Keratinocyte (primary cell): Measurements from ENCODE around the gene TMCO4. TPM values are rescaled to one million over a fixed set of nuclear protein-coding genes. Genes with fewer than 3 reads are reported as not detected.

Experiments used
- DNase-seq: peaks from one replicate; pipeline ENCODE4 v3.0.0-alpha.2; 2011; ENCODE audit warnings: low read depth, missing footprints, low spot score
- FAIRE-seq: peaks from 2 replicates; lab custom pipeline; 2011; peaks lifted over from hg19 to GRCh38; lab: Jason Lieb, UNC
- H2AFZ ChIP-seq: 2 replicates; pipeline ENCODE4 v1.6.0; 2012; ENCODE audit warnings: low read length, control low read depth, inconsistent platforms; ENCODE audit not compliant: control insufficient read depth
- H3K27ac ChIP-seq: 2 replicates; pipeline ENCODE4 v1.5.1; 2011; ENCODE audit warnings: low read length; ENCODE audit not compliant: control insufficient read depth, insufficient read depth
- H3K27me3 ChIP-seq: 3 replicates; pipeline ENCODE4 v1.6.0; 2011; ENCODE audit warnings: low read length; ENCODE audit not compliant: control insufficient read depth, insufficient read depth; ENCODE audit errors: extremely low read depth
- H3K36me3 ChIP-seq, 2 experiments: 2 replicates in 1 of 2; 3 replicates in 1 of 2; pipeline ENCODE4 v1.5.1; 2011; ENCODE audit warnings: low read length in 2 of 2, mild to moderate bottlenecking in 1 of 2; ENCODE audit not compliant: control insufficient read depth in 2 of 2, insufficient read depth in 2 of 2; ENCODE audit errors: extremely low read depth in 1 of 2
- H3K4me1 ChIP-seq: 3 replicates; pipeline ENCODE4 v1.5.1; 2011; ENCODE audit warnings: low read length; ENCODE audit not compliant: control insufficient read depth, insufficient read depth; ENCODE audit errors: extremely low read depth
- H3K4me2 ChIP-seq: 3 replicates; pipeline ENCODE4 v1.6.0; 2011; ENCODE audit warnings: low read depth, low read length; ENCODE audit not compliant: control insufficient read depth, insufficient read depth; ENCODE audit errors: extremely low read depth
- H3K4me3 ChIP-seq, 3 experiments: fragments of 200-600 bp in 1 of 3; sonication (generic) in 1 of 3; 2 replicates in 2 of 3; 3 replicates in 1 of 3; pipeline ENCODE4 v1.5.1; 2011 to 2016; ENCODE audit warnings: low read length in 3 of 3, mild to moderate bottlenecking in 3 of 3, control low read depth in 2 of 3, inconsistent platforms in 1 of 3, low read depth in 1 of 3, mixed read lengths in 1 of 3, mixed run types in 1 of 3, moderate library complexity in 1 of 3; ENCODE audit not compliant: control insufficient read depth in 2 of 3, insufficient read depth in 2 of 3; ENCODE audit errors: extremely low read depth in 1 of 3
- H3K79me2 ChIP-seq: 2 replicates; pipeline ENCODE4 v1.6.0; 2012; ENCODE audit warnings: low read length; ENCODE audit not compliant: control insufficient read depth, insufficient read depth
- H3K9ac ChIP-seq: 3 replicates; pipeline ENCODE4 v1.6.0; 2011; ENCODE audit warnings: low read length; ENCODE audit not compliant: control insufficient read depth, insufficient read depth; ENCODE audit errors: extremely low read depth
- H3K9me1 ChIP-seq: 3 replicates; pipeline ENCODE4 v1.6.0; 2011; ENCODE audit warnings: low read length; ENCODE audit not compliant: control insufficient read depth, insufficient read depth; ENCODE audit errors: extremely low read depth
- H3K9me3 ChIP-seq: 2 replicates; pipeline ENCODE4 v1.5.1; 2012; ENCODE audit warnings: low read depth, low read length; ENCODE audit not compliant: control insufficient read depth
- H4K20me1 ChIP-seq: 3 replicates; pipeline ENCODE4 v1.6.0; 2011; ENCODE audit warnings: low read length; ENCODE audit not compliant: control insufficient read depth, insufficient read depth; ENCODE audit errors: extremely low read depth
- EZH2 ChIP-seq: IDR thresholded peaks from one replicate; pipeline ENCODE4 v1.6.1; 2012; ENCODE audit warnings: inconsistent platforms, mild to moderate bottlenecking, low read length, moderate library complexity
- dilution Hi-C: fragments of 300-500 bp; cut with MboI; formaldehyde crosslinking; loops from one replicate; pipeline ENCODE4 v1.7.0; 2020; ENCODE audit warnings: low sequenced_read_pairs; ENCODE audit not compliant: extremely low pct_ligation_motif_present
- polyA plus RNA-seq, 5 experiments: library from polyadenylated mRNA; depleted of rRNA in 3 of 5; stranded (reverse) in 3 of 5; stranded (forward) in 1 of 5; unstranded in 1 of 5; fragments of >200 nt; gene quantifications; 1 replicate in 1 of 5; 2 replicates in 3 of 5; 3 replicates in 1 of 5; pipeline versions ENCODE4 v1.2.1 to v1.2.3, GENCODE V29; 2011 to 2012; ENCODE audit warnings: missing spikeins in 2 of 5, low read depth in 1 of 5, low replicate concordance in 1 of 5
- TF ChIP-seq, protein P1 (sequence below), 3 experiments: IDR thresholded peaks in 1 of 3; conservative IDR thresholded peaks in 1 of 3; optimal IDR thresholded peaks in 1 of 3; 2 replicates in 2 of 3; 3 replicates in 1 of 3; pipeline versions ENCODE3 to v1.5.1; 2011; ENCODE audit warnings: low read length in 3 of 3, mild to moderate bottlenecking in 3 of 3, moderate library complexity in 2 of 3, control low read depth in 1 of 3, inconsistent platforms in 1 of 3; ENCODE audit not compliant: insufficient read depth in 2 of 3; ENCODE audit errors: extremely low read depth in 1 of 3

The TMCO4 gene
- polyA plus RNA-seq, 1 donor (not counting 4 experiments of a cell fraction or from before 2014, with no cell fraction given) = 1.2 TPM

DNA sequence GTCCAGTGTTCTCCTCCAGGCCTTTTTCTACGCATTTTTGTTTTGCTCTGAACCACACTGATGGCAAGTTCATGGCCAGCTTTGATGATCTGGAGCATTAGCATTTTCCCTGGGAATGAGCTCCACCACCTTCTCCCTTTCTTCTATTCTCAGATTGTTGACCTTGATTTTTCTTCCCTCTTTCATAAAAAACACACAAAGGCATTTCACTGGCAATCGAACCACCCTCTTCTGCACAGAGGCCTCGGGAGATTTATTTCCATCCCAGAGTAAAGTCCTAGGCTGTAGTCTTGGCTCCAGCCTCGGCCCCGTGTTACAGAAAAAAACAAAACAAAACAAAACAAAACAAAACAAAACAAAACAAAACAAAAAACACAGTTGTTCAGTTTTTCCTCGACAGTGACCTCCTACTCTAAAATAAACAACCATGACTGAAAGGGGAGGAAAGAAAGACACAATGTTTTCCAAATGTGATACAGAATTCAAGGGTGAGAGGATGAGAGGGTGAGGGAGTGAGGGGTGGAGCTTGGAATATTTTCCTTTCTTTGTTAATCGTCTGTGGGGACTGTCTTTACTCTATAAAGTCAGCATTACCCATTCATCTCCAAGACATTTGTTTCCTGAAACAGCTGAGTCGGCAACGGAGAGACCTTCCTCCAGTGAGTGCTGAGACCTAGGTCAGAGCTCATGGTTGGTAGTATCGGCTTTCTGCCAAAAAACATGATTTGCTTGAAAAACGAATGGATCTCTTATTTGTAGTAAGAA lies 45.2 kb upstream of the TMCO4 start:
- H3K9me3 ChIP-seq = no peaks in the 10 kb centered on the region
- FAIRE-seq = no peak
- H3K36me3 ChIP-seq = no peaks in the 10 kb centered on the region
- no peak overlapping the region for H3K9ac ChIP-seq
- no peaks in the 10 kb centered on the region for H4K20me1 ChIP-seq
- no peak for DNase-seq
- H3K4me2 ChIP-seq = no peak overlapping the region
- TF ChIP-seq, protein P1, sequence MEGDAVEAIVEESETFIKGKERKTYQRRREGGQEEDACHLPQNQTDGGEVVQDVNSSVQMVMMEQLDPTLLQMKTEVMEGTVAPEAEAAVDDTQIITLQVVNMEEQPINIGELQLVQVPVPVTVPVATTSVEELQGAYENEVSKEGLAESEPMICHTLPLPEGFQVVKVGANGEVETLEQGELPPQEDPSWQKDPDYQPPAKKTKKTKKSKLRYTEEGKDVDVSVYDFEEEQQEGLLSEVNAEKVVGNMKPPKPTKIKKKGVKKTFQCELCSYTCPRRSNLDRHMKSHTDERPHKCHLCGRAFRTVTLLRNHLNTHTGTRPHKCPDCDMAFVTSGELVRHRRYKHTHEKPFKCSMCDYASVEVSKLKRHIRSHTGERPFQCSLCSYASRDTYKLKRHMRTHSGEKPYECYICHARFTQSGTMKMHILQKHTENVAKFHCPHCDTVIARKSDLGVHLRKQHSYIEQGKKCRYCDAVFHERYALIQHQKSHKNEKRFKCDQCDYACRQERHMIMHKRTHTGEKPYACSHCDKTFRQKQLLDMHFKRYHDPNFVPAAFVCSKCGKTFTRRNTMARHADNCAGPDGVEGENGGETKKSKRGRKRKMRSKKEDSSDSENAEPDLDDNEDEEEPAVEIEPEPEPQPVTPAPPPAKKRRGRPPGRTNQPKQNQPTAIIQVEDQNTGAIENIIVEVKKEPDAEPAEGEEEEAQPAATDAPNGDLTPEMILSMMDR (optimal IDR thresholded peaks at IDR 0.05 in 1 of 3, IDR thresholded peaks at IDR 0.05 in 1 of 3, conservative IDR thresholded peaks at IDR 0.05 in 1 of 3; ENCODE audit: extremely low read depth in 1 of 3, insufficient read depth in 2 of 3, low read length in 3 of 3) = no peak
- TF ChIP-seq EZH2 = no peak
- peaks cover 3% of the 10 kb centered on the region for H3K27me3 ChIP-seq
- dilution Hi-C loops = no loop called here
- no peak overlapping the region for H2AFZ ChIP-seq
- H3K27ac ChIP-seq = no peak overlapping the region
- no peaks in the 10 kb centered on the region for H3K79me2 ChIP-seq
- H3K4me3 ChIP-seq = no peak overlapping the region
- H3K4me1 ChIP-seq = no peaks in the 10 kb centered on the region
- no peaks in the 10 kb centered on the region for H3K9me1 ChIP-seq

DNA sequence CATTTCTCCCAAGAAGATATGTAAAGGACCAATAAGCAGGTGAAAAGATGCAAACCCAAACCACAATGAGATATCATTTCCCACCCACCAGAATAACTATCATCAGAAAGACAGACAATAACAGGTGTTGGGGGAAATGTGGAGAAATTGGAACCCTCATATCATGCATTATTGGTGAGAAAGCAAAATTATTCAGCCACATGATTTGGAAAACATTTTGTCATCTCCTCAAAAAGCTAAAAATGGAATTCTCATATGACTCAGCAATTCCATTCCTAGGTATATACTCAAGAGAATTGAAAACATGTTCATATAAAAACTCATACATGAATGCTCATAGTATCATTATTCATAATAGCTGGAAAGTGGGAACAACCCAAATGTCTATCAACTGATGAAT lies 40.5 kb upstream of the TMCO4 start:
- no peak for FAIRE-seq
- no peak overlapping the region for H3K9ac ChIP-seq
- no peak overlapping the region for H3K4me2 ChIP-seq
- H3K27me3 ChIP-seq = no peaks in the 10 kb centered on the region
- no peaks in the 10 kb centered on the region for H3K9me3 ChIP-seq
- H2AFZ ChIP-seq = no peak overlapping the region
- H3K9me1 ChIP-seq = no peaks in the 10 kb centered on the region
- H3K4me1 ChIP-seq = no peaks in the 10 kb centered on the region
- no peak overlapping the region for H3K27ac ChIP-seq
- dilution Hi-C loops = no loop called here
- no peaks in the 10 kb centered on the region for H4K20me1 ChIP-seq
- H3K4me3 ChIP-seq = no peak overlapping the region
- DNase-seq = no peak
- no peaks in the 10 kb centered on the region for H3K36me3 ChIP-seq
- H3K79me2 ChIP-seq = no peaks in the 10 kb centered on the region
- TF ChIP-seq EZH2 = no peak
- TF ChIP-seq, protein P1 (optimal IDR thresholded peaks at IDR 0.05 in 1 of 3, IDR thresholded peaks at IDR 0.05 in 1 of 3, conservative IDR thresholded peaks at IDR 0.05 in 1 of 3; ENCODE audit: extremely low read depth in 1 of 3, insufficient read depth in 2 of 3, low read length in 3 of 3) = no peak
